CD4-positive, alpha-beta T cell treated with Interleukin-2 at 100 ng/mL for 4 hours (primary cell): ENCODE results near the gene OCEL1.
A peak's percentile ranks its signal among the peaks of the same experiment; 100 is the strongest.
"Not testable (repeated sequence)": the region's sequence is repeated elsewhere in the genome, so short reads cannot be mapped to it uniquely, and the experiment has no call there.

Source experiments
- DNase-seq: peaks from one replicate; pipeline ENCODE4 v3.0.0-alpha.2; 2020; ENCODE audit warnings: low spot score

Gene OCEL1

GRCh38 chr19:17263712-17264640 is 38.0 kb downstream of the OCEL1 start:
- no peak for DNase-seq

- no peak for DNase-seq
These were observed 38.6 kb downstream of the OCEL1 start, which contains the start of gene USHBP1 for GRCh38 chr19:17264641-17264979. Gene USHBP1 (minus strand): TSS chr19:17264745. CDS start chr19:17264299, 446 bp downstream.

GRCh38 chr19:17266026-17266425 is 40.0 kb downstream of the OCEL1 start:
- DNase-seq = no peak

- no peak for DNase-seq
These were observed 40.6 kb downstream of the OCEL1 start for GRCh38 chr19:17266589-17266974.

DNA sequence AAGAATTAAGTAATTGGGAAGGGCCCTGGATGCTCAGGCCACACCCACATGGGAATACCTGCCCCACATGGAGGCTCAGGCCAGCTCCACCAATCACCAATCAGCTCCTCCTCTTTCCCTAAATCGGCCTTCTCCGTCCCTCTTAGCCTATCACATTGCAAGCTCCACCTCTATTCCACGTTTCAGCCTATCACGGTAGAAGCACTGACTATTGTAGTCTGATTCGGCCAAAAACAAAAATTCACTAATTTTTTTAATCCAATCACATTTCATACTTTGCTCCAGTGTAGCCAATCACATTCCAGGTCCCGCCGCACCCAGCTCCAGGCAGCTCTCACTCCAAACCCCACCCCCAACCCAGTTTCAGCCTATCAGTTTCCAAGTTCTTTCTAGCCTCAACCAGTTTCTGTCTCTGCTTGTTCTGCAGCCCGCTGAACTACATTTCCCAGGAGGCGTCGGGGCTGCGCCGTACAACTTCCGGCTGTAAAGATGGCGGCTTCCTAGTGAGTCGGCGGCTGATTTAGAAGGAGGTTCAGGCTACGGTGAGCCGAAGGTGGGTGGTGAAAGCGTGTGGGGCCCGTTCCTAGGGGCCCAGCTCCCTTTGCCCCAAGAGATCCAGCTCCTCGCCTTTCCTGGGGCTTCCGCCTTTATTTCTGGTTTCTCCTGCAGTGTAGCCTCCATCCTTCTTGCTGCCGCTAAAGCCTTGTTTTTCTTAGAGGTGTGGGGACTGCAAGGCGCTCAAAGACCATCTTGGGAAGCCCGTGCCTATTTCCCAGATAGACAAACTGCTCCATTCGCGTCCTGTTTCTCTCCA is 41.2 kb downstream of the OCEL1 start, which contains the start of gene BABAM1:
Gene BABAM1 (plus strand): TSS at position 469 of the 814 bp plus-strand sequence. CDS start 1,364 bp downstream, outside the sequence.
- peak; percentile 98 for DNase-seq

DNA sequence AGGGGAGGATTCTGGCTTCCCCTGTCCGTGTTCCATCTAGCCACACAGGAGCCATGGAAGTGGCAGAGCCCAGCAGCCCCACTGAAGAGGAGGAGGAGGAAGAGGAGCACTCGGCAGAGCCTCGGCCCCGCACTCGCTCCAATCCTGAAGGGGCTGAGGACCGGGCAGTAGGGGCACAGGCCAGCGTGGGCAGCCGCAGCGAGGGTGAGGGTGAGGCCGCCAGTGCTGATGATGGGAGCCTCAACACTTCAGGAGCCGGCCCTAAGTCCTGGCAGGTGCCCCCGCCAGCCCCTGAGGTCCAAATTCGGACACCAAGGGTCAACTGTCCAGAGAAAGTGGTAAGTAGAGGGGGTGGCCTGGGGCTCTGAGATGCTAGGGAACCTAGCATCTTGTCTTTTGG is 42.7 kb downstream of the OCEL1 start:
- no peak for DNase-seq

- DNase-seq = not testable (repeated sequence)
These were observed 48.9 kb downstream of the OCEL1 start for GRCh38 chr19:17274892-17275291.

- no peak for DNase-seq
These were observed 49.6 kb downstream of the OCEL1 start for GRCh38 chr19:17275441-17276175.
